ENCODE data around the gene GEMIN5. TPM values are rescaled to one million over a fixed set of nuclear protein-coding genes. Genes with fewer than 3 reads are reported as not detected.

Gene GEMIN5
- total RNA-seq, 3 donors from 2014 or later = 6.8 to 15.5 (median 9.3) TPM

- H3K36me3 ChIP-seq (ENCODE audit: low read depth) = no peaks in the 10 kb centered on the region
- peak; percentile 72 for ATAC-seq
- TF ChIP-seq CTCF (IDR thresholded peaks at IDR 0.05) = no peak
- no peaks in the 10 kb centered on the region for H3K9me3 ChIP-seq
- DNase-seq = peak in 1 of 3 donors; percentile 57
- intact Hi-C loops (cut with DNase I, micrococcal nuclease) = no loop called here
- no peaks in the 10 kb centered on the region for H3K4me1 ChIP-seq (ENCODE audit: low read depth)
- no peak within 1 kb of the TSS for H3K4me3 ChIP-seq
Measured at GRCh38 chr5:154850255-154851062, 87.6 kb downstream of the GEMIN5 start, which contains the start of gene FAXDC2. TSS of gene FAXDC2 (minus strand) at chr5:154850603. CDS start at chr5:154838178, 12,425 bp downstream.

GRCh38 chr5:154849791-154850201, 88.2 kb downstream of the GEMIN5 start:
- TF ChIP-seq CTCF (IDR thresholded peaks at IDR 0.05) = no peak
- H3K4me3 ChIP-seq = no peak overlapping the region
- intact Hi-C loops (cut with DNase I, micrococcal nuclease) = no loop called here
- no peaks in the 10 kb centered on the region for H3K36me3 ChIP-seq (ENCODE audit: low read depth)
- no peak for DNase-seq
- H3K4me1 ChIP-seq (ENCODE audit: low read depth) = no peaks in the 10 kb centered on the region
- no peak for ATAC-seq
- H3K9me3 ChIP-seq = no peaks in the 10 kb centered on the region

- intact Hi-C loops (cut with DNase I, micrococcal nuclease) = no loop called here
- H3K9me3 ChIP-seq = no peaks in the 10 kb centered on the region
- H3K4me3 ChIP-seq = no peak overlapping the region
- DNase-seq = no peak
- no peaks in the 10 kb centered on the region for H3K36me3 ChIP-seq (ENCODE audit: low read depth)
- H3K4me1 ChIP-seq (ENCODE audit: low read depth) = no peaks in the 10 kb centered on the region
- no peak for TF ChIP-seq CTCF (IDR thresholded peaks at IDR 0.05)
- no peak for ATAC-seq
Measured at GRCh38 chr5:154849264-154849785, 88.7 kb downstream of the GEMIN5 start.

- Histone ChIP-seq H3K4me3 (no peak overlapping the region), H3K4me1 (ENCODE audit: low read depth) (no peaks in the 10 kb centered on the region), H3K9me3 (no peaks in the 10 kb centered on the region), H3K36me3 (ENCODE audit: low read depth) (no peaks in the 10 kb centered on the region)
- ATAC-seq (no peak), DNase-seq (no peak)
- intact Hi-C loops (cut with DNase I, micrococcal nuclease) = no loop called here
- TF ChIP-seq CTCF (IDR thresholded peaks at IDR 0.05) = no peak
Measured at GRCh38 chr5:154844809-154845208, 93.2 kb downstream of the GEMIN5 start.

GRCh38 chr5:154842689-154843530, 95.1 kb downstream of the GEMIN5 start:
- DNase-seq = no peak
- no peak for TF ChIP-seq CTCF (IDR thresholded peaks at IDR 0.05)
- H3K36me3 ChIP-seq (ENCODE audit: low read depth) = no peaks in the 10 kb centered on the region
- H3K9me3 ChIP-seq = no peaks in the 10 kb centered on the region
- no peak for ATAC-seq
- peaks cover 2% of the 10 kb centered on the region for H3K4me1 ChIP-seq (ENCODE audit: low read depth)
- intact Hi-C loops (cut with DNase I, micrococcal nuclease) = no loop called here
- no peak overlapping the region for H3K4me3 ChIP-seq

Measured in mucosa of descending colon (tissue), 3 donors.